Hepatocyte (in vitro differentiated cells): ENCODE results near the gene AMBP.

ENCODE experiments used
- CTCF ChIP-seq: fragments of 200-600 bp; sonication (generic); IDR thresholded peaks from 2 replicates; pipeline ENCODE4 v1.5.1; 2016; ENCODE audit warnings: antibody characterized with exemption, mild to moderate bottlenecking; ENCODE audit not compliant: poor library complexity
- EZH2 ChIP-seq: fragments of 200-600 bp; sonication (generic); IDR thresholded peaks from 2 replicates; pipeline ENCODE4 v1.6.1; 2016; ENCODE audit warnings: antibody characterized with exemption, mild to moderate bottlenecking, borderline replicate concordance
- EZH2phosphoT487 ChIP-seq: fragments of 200-600 bp; sonication (generic); IDR thresholded peaks from one replicate; pipeline ENCODE4 v1.6.1; 2018; ENCODE audit warnings: antibody characterized with exemption, mild to moderate bottlenecking, low read depth, moderate library complexity; ENCODE audit not compliant: unreplicated experiment, severe bottlenecking

- TF ChIP-seq CTCF: no peak
- no peak for TF ChIP-seq EZH2
- no peak for TF ChIP-seq EZH2phosphoT487
Observed at GRCh38 chr9:114109124-114109523, 31.0 kb upstream of the AMBP start.
